IMR-90 (cell line): Measurements from ENCODE around the gene PHF5A. TPM values are rescaled to one million over a fixed set of nuclear protein-coding genes. Genes with fewer than 3 reads are reported as not detected.

ENCODE experiments used
- ATAC-seq: fragments of 200-7000 bp; cut with Tn5 transposase; 2 replicates; pipeline ENCODE4 v1.9.1; 2020; ENCODE audit warnings: low read depth, mild to moderate bottlenecking, moderate library complexity
- BruUV-seq: library from RNA; stranded (reverse); fragments of 400-500 nt; replicated peaks from 2 replicates; lab custom pipeline; 2021; lab: Mats Ljungman, UMichigan
- CTCF ChIA-PET: fragments of 300-600 bp; formaldehyde crosslinking; extraction: SDS; loops from one replicate; lab custom pipeline; 2021; ENCODE audit warnings: antibody characterized with exemption; lab: Yijun Ruan, JAX
- POLR2A ChIA-PET: fragments of 300-600 bp; sonication (Branson Sonifier 250); formaldehyde crosslinking; loops from one replicate; lab custom pipeline; 2022; ENCODE audit warnings: antibody characterized with exemption; ENCODE audit not compliant: unreplicated experiment; lab: Charles Lee
- DNase-seq: peaks from one replicate; pipeline ENCODE4 v3.0.0; 2013
- H2AFZ ChIP-seq: replicated peaks from 2 replicates; pipeline ENCODE3; 2013; ENCODE audit warnings: low read length, mild to moderate bottlenecking; ENCODE audit not compliant: poor library complexity
- H2AK5ac ChIP-seq: 2 replicates; pipeline ENCODE4 v1.6.1; 2013; ENCODE audit warnings: low read depth, low read length, inconsistent platforms
- H2AK9ac ChIP-seq: replicated peaks from 2 replicates; pipeline ENCODE3; 2013; ENCODE audit warnings: mild to moderate bottlenecking, low read depth, low read length, moderate library complexity; ENCODE audit not compliant: poor library complexity
- H2BK120ac ChIP-seq: 2 replicates; pipeline ENCODE4 v1.6.1; 2013; ENCODE audit warnings: low read depth, low read length, inconsistent platforms
- H2BK15ac ChIP-seq: 3 replicates; pipeline ENCODE4 v1.6.1; 2013; ENCODE audit warnings: low read depth, low read length, inconsistent platforms
- H2BK20ac ChIP-seq: 2 replicates; pipeline ENCODE4 v1.6.1; 2013; ENCODE audit warnings: low read depth, mild to moderate bottlenecking, inconsistent platforms, low read length, moderate library complexity
- H2BK5ac ChIP-seq: 2 replicates; pipeline ENCODE4 v1.6.1; 2013; ENCODE audit warnings: mild to moderate bottlenecking, low read depth, low read length, inconsistent platforms; ENCODE audit not compliant: poor library complexity, severe bottlenecking
- H3K14ac ChIP-seq: replicated peaks from 2 replicates; pipeline ENCODE4 v1.6.1; 2013; ENCODE audit warnings: low read depth, low read length, inconsistent platforms
- H3K18ac ChIP-seq: 2 replicates; pipeline ENCODE4 v1.6.1; 2013; ENCODE audit warnings: low read depth, low read length, control low read depth
- H3K23ac ChIP-seq: 2 replicates; pipeline ENCODE4 v1.6.1; 2013; ENCODE audit warnings: low read depth, low read length, inconsistent platforms
- H3K27ac ChIP-seq: 2 replicates; pipeline ENCODE4 v1.5.1; 2013; ENCODE audit warnings: mild to moderate bottlenecking, control low read depth, low read length; ENCODE audit not compliant: insufficient read depth
- H3K27me3 ChIP-seq: 2 replicates; pipeline ENCODE4 v1.6.1; 2013; ENCODE audit warnings: low read length; ENCODE audit not compliant: control insufficient read depth, insufficient read depth
- H3K36me3 ChIP-seq: 2 replicates; pipeline ENCODE4 v1.6.1; 2013; ENCODE audit warnings: low read length, mixed read lengths; ENCODE audit not compliant: control insufficient read depth, insufficient read depth
- H3K4ac ChIP-seq: 2 replicates; pipeline ENCODE4 v1.6.1; 2013; ENCODE audit warnings: low read depth, low read length, inconsistent platforms
- H3K4me1 ChIP-seq: 2 replicates; pipeline ENCODE4 v1.6.1; 2013; ENCODE audit warnings: low read length, mixed read lengths; ENCODE audit not compliant: control insufficient read depth, insufficient read depth
- H3K4me2 ChIP-seq: 2 replicates; pipeline ENCODE4 v1.6.1; 2013; ENCODE audit warnings: low read depth, mild to moderate bottlenecking, control low read depth, low read length, moderate library complexity
- H3K4me3 ChIP-seq: 2 replicates; pipeline ENCODE4 v1.5.1; 2013; ENCODE audit warnings: low read depth, mild to moderate bottlenecking, control low read depth, low read length, moderate library complexity; ENCODE audit not compliant: insufficient read depth
- H3K56ac ChIP-seq: 2 replicates; pipeline ENCODE4 v1.6.1; 2013; ENCODE audit warnings: low read length, inconsistent platforms; ENCODE audit not compliant: insufficient read depth; ENCODE audit errors: extremely low read depth
- H3K79me1 ChIP-seq, 2 experiments: 2 replicates each; pipeline ENCODE4 v1.6.1; 2013; ENCODE audit warnings: low read length in 2 of 2, inconsistent platforms in 1 of 2, low read depth in 1 of 2
- H3K9ac ChIP-seq: 2 replicates; pipeline ENCODE4 v1.6.1; 2013; ENCODE audit warnings: low read depth, low read length, control low read depth
- H3K9me1 ChIP-seq: 2 replicates; pipeline ENCODE4 v1.6.1; 2013; ENCODE audit warnings: low read length, inconsistent platforms; ENCODE audit not compliant: insufficient read depth
- H3K9me3 ChIP-seq: 2 replicates; pipeline ENCODE4 v1.6.1; 2013; ENCODE audit warnings: low read length; ENCODE audit not compliant: control insufficient read depth, insufficient read depth
- H4K20me1 ChIP-seq: 2 replicates; pipeline ENCODE4 v1.6.1; 2013; ENCODE audit warnings: low read length, inconsistent platforms; ENCODE audit not compliant: insufficient read depth
- H4K5ac ChIP-seq: 2 replicates; pipeline ENCODE4 v1.6.1; 2013; ENCODE audit warnings: mild to moderate bottlenecking, low read depth, low read length, control low read depth
- H4K8ac ChIP-seq, 2 experiments: 2 replicates each; pipeline ENCODE4 v1.6.1; 2013; ENCODE audit warnings: low read depth in 2 of 2, low read length in 2 of 2, control low read depth in 1 of 2, inconsistent platforms in 1 of 2
- H4K91ac ChIP-seq: 2 replicates; pipeline ENCODE4 v1.6.1; 2013; ENCODE audit warnings: low read depth, low read length, inconsistent platforms; ENCODE audit not compliant: insufficient read depth
- BHLHE40 ChIP-seq: fragments of 150-350 bp; IDR thresholded peaks from 2 replicates; pipeline ENCODE4 v1.6.1; 2016; ENCODE audit warnings: mild to moderate bottlenecking, low read depth, low read length
- CEBPB ChIP-seq: IDR thresholded peaks from 2 replicates; pipeline ENCODE4 v1.6.1; 2012; ENCODE audit warnings: low read depth, low read length, improper control_type of control experiment
- CHD1 ChIP-seq: IDR thresholded peaks from 2 replicates; pipeline ENCODE4 v1.6.1; 2012; ENCODE audit warnings: low read depth, low read length, improper control_type of control experiment
- MXI1 ChIP-seq: IDR thresholded peaks from 2 replicates; pipeline ENCODE4 v1.6.1; 2012; ENCODE audit warnings: low read depth, mild to moderate bottlenecking, low read length, moderate library complexity, borderline replicate concordance
- NFE2L2 ChIP-seq: fragments of 150-350 bp; IDR thresholded peaks from 2 replicates; pipeline ENCODE4 v1.6.1; 2016; ENCODE audit warnings: low read depth, mild to moderate bottlenecking, low read length
- POLR2A ChIP-seq: IDR thresholded peaks from 2 replicates; pipeline ENCODE4 v1.6.1; 2012; ENCODE audit warnings: mild to moderate bottlenecking, low read depth, low read length
- RAD21 ChIP-seq: IDR thresholded peaks from 2 replicates; pipeline ENCODE4 v1.6.1; 2012; ENCODE audit warnings: low read length, improper control_type of control experiment
- RCOR1 ChIP-seq: IDR thresholded peaks from 2 replicates; pipeline ENCODE4 v1.6.1; 2012; ENCODE audit warnings: mild to moderate bottlenecking, low read length, improper control_type of control experiment; ENCODE audit not compliant: insufficient replicate concordance
- SMC3 ChIP-seq: fragments of 150-350 bp; IDR thresholded peaks from 2 replicates; pipeline ENCODE4 v1.6.1; 2016; ENCODE audit warnings: low read depth, mild to moderate bottlenecking, antibody characterized with exemption, low read length, moderate library complexity
- WGBS, 2 experiments: methylation state at CpG; one replicate each; pipeline versions ENCODE4 v1.1.5 to v1.1.7; 2013; ENCODE audit warnings: missing lambda C conversion rate in 2 of 2; ENCODE audit not compliant: insufficient read length in 1 of 2; ENCODE audit errors: extremely low coverage in 2 of 2; 5-methylcytosine and 5-hydroxymethylcytosine counted together
- dilution Hi-C: fragments of 300-500 bp; cut with HindIII; formaldehyde crosslinking; loops from one replicate; pipeline ENCODE4 v1.14.3; 2018; ENCODE audit warnings: low sequenced_read_pairs; ENCODE audit not compliant: unreplicated experiment
- in situ Hi-C: fragments of 300-500 bp; cut with MboI; formaldehyde crosslinking; loops from 3 replicates; pipeline ENCODE4 v1.14.3; 2019; ENCODE audit warnings: low sequenced_read_pairs, inconsistent platforms, mixed read lengths
- intact Hi-C: fragments of 100-400 bp; cut with micrococcal nuclease; formaldehyde crosslinking; loops from 2 replicates; pipeline ENCODE4 v1.10.0; 2022
- polyA plus RNA-seq, 3 experiments: library from polyadenylated mRNA; depleted of rRNA; stranded (reverse); fragments of >200 nt; gene quantifications; 2 replicates each; pipeline ENCODE4 v1.2.3, GENCODE V29; 2012; ENCODE audit warnings: low replicate concordance in 1 of 3
- total RNA-seq: library from RNA; depleted of rRNA; stranded (reverse); fragments of >200 nt; gene quantifications from 2 replicates; pipeline ENCODE4 v1.2.3, GENCODE V29; 2012
- TF ChIP-seq, protein P1 (sequence below): fragments of 150-350 bp; IDR thresholded peaks from 2 replicates; pipeline ENCODE4 v1.6.1; 2017; ENCODE audit warnings: mild to moderate bottlenecking, antibody characterized with exemption, low read length, low read depth
- TF ChIP-seq, protein P2 (sequence below): conservative IDR thresholded peaks from 2 replicates; pipeline ENCODE4 v1.5.1; 2012; ENCODE audit warnings: mild to moderate bottlenecking, low read depth, low read length, improper control_type of control experiment
- TF ChIP-seq, protein P3 (sequence below): fragments of 150-350 bp; IDR thresholded peaks from 2 replicates; pipeline ENCODE4 v1.6.1; 2016; ENCODE audit warnings: low read depth, mild to moderate bottlenecking, low read length, moderate library complexity, borderline replicate concordance

Gene PHF5A
- total and polyA plus RNA-seq, 2 of the 4 experiments (the other 2 are of a cell fraction): 50.9 to 54.9 TPM

GRCh38 chr22:41505511-41506220, 37.2 kb upstream of the PHF5A start (continued):
- TF ChIP-seq CHD1 (no peak), POLR2A (no peak), BHLHE40 (no peak), CEBPB (no peak)

GRCh38 chr22:41504816-41505215, 36.3 kb upstream of the PHF5A start:
- H2AK9ac ChIP-seq: no peak overlapping the region
- H3K27me3 ChIP-seq: no peaks in the 10 kb centered on the region
- peaks cover 19 to 46% of the 10 kb centered on the region in 2 experiments for H3K79me1 ChIP-seq
- BruUV-seq: no TSS peak
- no peak overlapping the region for H2BK20ac ChIP-seq
- in situ Hi-C loops (loop anchor here (25.0 kb wide), 1 partner anchor 568 kb away; no protein-coding TSS in a partner anchor), intact Hi-C loops (no loop called here), dilution Hi-C loops (no loop called here)
- no peak overlapping the region for H4K8ac ChIP-seq
- no peak overlapping the region for H3K14ac ChIP-seq
- no peak overlapping the region for H2AFZ ChIP-seq
- no peak overlapping the region for H3K56ac ChIP-seq
- H3K18ac ChIP-seq: no peak overlapping the region
- H3K4me2 ChIP-seq: no peak overlapping the region
- no peak for DNase-seq
- no peak overlapping the region for H2BK15ac ChIP-seq
- H3K4me3 ChIP-seq: no peak overlapping the region
- H4K91ac ChIP-seq: no peak overlapping the region
- H3K36me3 ChIP-seq: peaks cover 32% of the 10 kb centered on the region
- no peak overlapping the region for H2BK5ac ChIP-seq
- no peak overlapping the region for H2AK5ac ChIP-seq
- H4K20me1 ChIP-seq: peaks cover 7% of the 10 kb centered on the region; the same call in 1 of the 2 replicates
- H2BK120ac ChIP-seq: no peak overlapping the region
- no peak for ATAC-seq
- 60% methylated on average over 1 of the region's 4 CpGs; no CpG with 5 or more reads in 1 of the 2 experiments for WGBS, 2 experiments
- H3K4ac ChIP-seq: no peak overlapping the region
- H3K9me3 ChIP-seq: no peaks in the 10 kb centered on the region
- POLR2A ChIA-PET: no interaction called here
- peaks cover 4% of the 10 kb centered on the region; the same call in 1 of the 2 replicates for H3K9me1 ChIP-seq
- H3K9ac ChIP-seq: no peak overlapping the region
- no peak overlapping the region for H3K23ac ChIP-seq
- no peak overlapping the region for H3K27ac ChIP-seq
- H3K4me1 ChIP-seq: no peaks in the 10 kb centered on the region
- H4K5ac ChIP-seq: no peak overlapping the region
- CTCF ChIA-PET: interaction anchor here (0.6 to 1.1 kb wide), 2 partner anchors 13 to 23 kb away, joined by 3 read pairs; no protein-coding TSS in a partner anchor
- no peak for TF ChIP-seq NFE2L2
- TF ChIP-seq, protein P1, sequence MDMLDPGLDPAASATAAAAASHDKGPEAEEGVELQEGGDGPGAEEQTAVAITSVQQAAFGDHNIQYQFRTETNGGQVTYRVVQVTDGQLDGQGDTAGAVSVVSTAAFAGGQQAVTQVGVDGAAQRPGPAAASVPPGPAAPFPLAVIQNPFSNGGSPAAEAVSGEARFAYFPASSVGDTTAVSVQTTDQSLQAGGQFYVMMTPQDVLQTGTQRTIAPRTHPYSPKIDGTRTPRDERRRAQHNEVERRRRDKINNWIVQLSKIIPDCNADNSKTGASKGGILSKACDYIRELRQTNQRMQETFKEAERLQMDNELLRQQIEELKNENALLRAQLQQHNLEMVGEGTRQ: no peak
- TF ChIP-seq, protein P2, sequence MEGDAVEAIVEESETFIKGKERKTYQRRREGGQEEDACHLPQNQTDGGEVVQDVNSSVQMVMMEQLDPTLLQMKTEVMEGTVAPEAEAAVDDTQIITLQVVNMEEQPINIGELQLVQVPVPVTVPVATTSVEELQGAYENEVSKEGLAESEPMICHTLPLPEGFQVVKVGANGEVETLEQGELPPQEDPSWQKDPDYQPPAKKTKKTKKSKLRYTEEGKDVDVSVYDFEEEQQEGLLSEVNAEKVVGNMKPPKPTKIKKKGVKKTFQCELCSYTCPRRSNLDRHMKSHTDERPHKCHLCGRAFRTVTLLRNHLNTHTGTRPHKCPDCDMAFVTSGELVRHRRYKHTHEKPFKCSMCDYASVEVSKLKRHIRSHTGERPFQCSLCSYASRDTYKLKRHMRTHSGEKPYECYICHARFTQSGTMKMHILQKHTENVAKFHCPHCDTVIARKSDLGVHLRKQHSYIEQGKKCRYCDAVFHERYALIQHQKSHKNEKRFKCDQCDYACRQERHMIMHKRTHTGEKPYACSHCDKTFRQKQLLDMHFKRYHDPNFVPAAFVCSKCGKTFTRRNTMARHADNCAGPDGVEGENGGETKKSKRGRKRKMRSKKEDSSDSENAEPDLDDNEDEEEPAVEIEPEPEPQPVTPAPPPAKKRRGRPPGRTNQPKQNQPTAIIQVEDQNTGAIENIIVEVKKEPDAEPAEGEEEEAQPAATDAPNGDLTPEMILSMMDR: no peak
- TF ChIP-seq RCOR1: no peak
- TF ChIP-seq RAD21: no peak
- TF ChIP-seq, protein P3, sequence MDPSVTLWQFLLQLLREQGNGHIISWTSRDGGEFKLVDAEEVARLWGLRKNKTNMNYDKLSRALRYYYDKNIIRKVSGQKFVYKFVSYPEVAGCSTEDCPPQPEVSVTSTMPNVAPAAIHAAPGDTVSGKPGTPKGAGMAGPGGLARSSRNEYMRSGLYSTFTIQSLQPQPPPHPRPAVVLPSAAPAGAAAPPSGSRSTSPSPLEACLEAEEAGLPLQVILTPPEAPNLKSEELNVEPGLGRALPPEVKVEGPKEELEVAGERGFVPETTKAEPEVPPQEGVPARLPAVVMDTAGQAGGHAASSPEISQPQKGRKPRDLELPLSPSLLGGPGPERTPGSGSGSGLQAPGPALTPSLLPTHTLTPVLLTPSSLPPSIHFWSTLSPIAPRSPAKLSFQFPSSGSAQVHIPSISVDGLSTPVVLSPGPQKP: no peak
- no peak for TF ChIP-seq BHLHE40
- no peak for TF ChIP-seq CEBPB
- no peak for TF ChIP-seq SMC3
- TF ChIP-seq MXI1: no peak
